GM23338 (cell line): ENCODE results near the gene RSU1. TPM values are rescaled to one million over a fixed set of nuclear protein-coding genes. Genes with fewer than 3 reads are reported as not detected.

Experiments used
- ATAC-seq: fragments of 200-7000 bp; cut with Tn5 transposase; 3 replicates; pipeline ENCODE4 v1.9.1; 2020
- DNase-seq: peaks from one replicate; pipeline ENCODE4 v3.0.0-alpha.2; 2015; ENCODE audit warnings: low spot score
- H2AFZ ChIP-seq: fragments of 200-600 bp; sonication (generic); 2 replicates; pipeline ENCODE4 v1.8.0; 2016; ENCODE audit warnings: antibody characterized with exemption, mild to moderate bottlenecking, moderate library complexity
- H3F3A ChIP-seq: fragments of 200-600 bp; sonication (generic); replicated peaks from 2 replicates; pipeline ENCODE4 v1.8.0; 2017; ENCODE audit warnings: antibody characterized with exemption, mixed run types, low read depth
- H3K27ac ChIP-seq: fragments of 200-600 bp; sonication (generic); 2 replicates; pipeline ENCODE4 v1.6.1; 2016; ENCODE audit warnings: low read depth
- H3K27me3 ChIP-seq: fragments of 200-600 bp; sonication (generic); 2 replicates; pipeline ENCODE4 v1.8.0; 2016; ENCODE audit warnings: mild to moderate bottlenecking, mixed run types, moderate library complexity; ENCODE audit not compliant: insufficient read depth
- H3K36me3 ChIP-seq: fragments of 200-600 bp; sonication (generic); 2 replicates; pipeline ENCODE4 v1.8.0; 2016; ENCODE audit warnings: mild to moderate bottlenecking; ENCODE audit not compliant: insufficient read depth
- H3K4me1 ChIP-seq: fragments of 200-600 bp; sonication (generic); 2 replicates; pipeline ENCODE4 v1.8.0; 2016; ENCODE audit warnings: mild to moderate bottlenecking, moderate library complexity; ENCODE audit not compliant: insufficient read depth
- H3K4me2 ChIP-seq: fragments of 200-600 bp; sonication (generic); 2 replicates; pipeline ENCODE4 v1.7.1; 2017; ENCODE audit warnings: mixed run types
- H3K4me3 ChIP-seq: fragments of 200-600 bp; sonication (generic); 2 replicates; pipeline ENCODE4 v1.6.1; 2016; ENCODE audit warnings: mixed run types
- H3K79me2 ChIP-seq: fragments of 200-600 bp; sonication (generic); replicated peaks from 2 replicates; pipeline ENCODE4 v1.8.0; 2017; ENCODE audit warnings: mild to moderate bottlenecking; ENCODE audit not compliant: insufficient read depth
- H3K9me2 ChIP-seq: fragments of 200-600 bp; sonication (generic); 2 replicates; pipeline ENCODE4 v1.8.0; 2017; ENCODE audit not compliant: insufficient read depth
- H4K20me1 ChIP-seq: fragments of 200-600 bp; sonication (generic); replicated peaks from 2 replicates; pipeline ENCODE4 v1.8.0; 2017; ENCODE audit warnings: mild to moderate bottlenecking; ENCODE audit not compliant: insufficient read depth
- H3K27ac Mint-ChIP-seq: 2 replicates; pipeline ENCODE4 v1.8.0; 2020; ENCODE audit warnings: inconsistent platforms, mild to moderate bottlenecking, moderate library complexity, mixed read lengths
- H3K27me3 Mint-ChIP-seq: 3 replicates; pipeline ENCODE4 v1.8.0; 2022; ENCODE audit warnings: low read depth, mild to moderate bottlenecking, moderate library complexity, mixed read lengths, inconsistent platforms; ENCODE audit not compliant: insufficient read depth, poor library complexity
- H3K36me3 Mint-ChIP-seq: 3 replicates; pipeline ENCODE4 v1.8.0; 2021; ENCODE audit warnings: low read depth, mild to moderate bottlenecking, inconsistent platforms, moderate library complexity, mixed read lengths
- H3K4me1 Mint-ChIP-seq: 3 replicates; pipeline ENCODE4 v1.8.0; 2020; ENCODE audit warnings: mild to moderate bottlenecking, inconsistent platforms, mixed read lengths
- H3K4me3 Mint-ChIP-seq: 3 replicates; pipeline ENCODE4 v1.8.0; 2021; ENCODE audit warnings: moderate library complexity, mild to moderate bottlenecking, inconsistent platforms, mixed read lengths
- H3K9me3 Mint-ChIP-seq: 3 replicates; pipeline ENCODE4 v1.8.0; 2020; ENCODE audit warnings: moderate library complexity, mild to moderate bottlenecking, inconsistent platforms, mixed read lengths
- CREB1 ChIP-seq: fragments of 250-450 bp; sonication (Bioruptor Pico); IDR thresholded peaks from 2 replicates; pipeline ENCODE4 v1.5.0; 2020; ENCODE audit warnings: low read depth, mild to moderate bottlenecking, moderate library complexity
- EZH2 ChIP-seq: fragments of 200-600 bp; sonication (generic); IDR thresholded peaks from one replicate; pipeline ENCODE4 v1.8.0; 2017; ENCODE audit warnings: antibody characterized with exemption, mild to moderate bottlenecking, low read depth; ENCODE audit not compliant: unreplicated experiment
- NANOG ChIP-seq: IDR thresholded peaks from 2 replicates; pipeline ENCODE4 v1.6.1; 2016; ENCODE audit warnings: antibody characterized with exemption, borderline replicate concordance
- REST ChIP-seq: IDR thresholded peaks from one replicate; pipeline ENCODE4 v1.6.1; 2018; ENCODE audit warnings: antibody characterized with exemption; ENCODE audit not compliant: unreplicated experiment
- STAT1 ChIP-seq: IDR thresholded peaks from one replicate; pipeline ENCODE4 v1.6.1; 2016; ENCODE audit warnings: antibody characterized with exemption; ENCODE audit not compliant: unreplicated experiment
- ZNF114 ChIP-seq: fragments of 250-450 bp; sonication (Bioruptor Pico); IDR thresholded peaks from 2 replicates; pipeline ENCODE4 v1.5.0; 2020; ENCODE audit warnings: mild to moderate bottlenecking, moderate library complexity
- ZNF462 ChIP-seq: fragments of 250-450 bp; sonication (Bioruptor Pico); IDR thresholded peaks from 2 replicates; pipeline ENCODE4 v1.5.0; 2020; ENCODE audit warnings: mild to moderate bottlenecking, moderate library complexity
- polyA plus RNA-seq: library from polyadenylated mRNA; unstranded; fragments of >200 nt; fragmentation: Nextera tagmentation; extraction: Ambion mirVana; gene quantifications from 2 replicates; pipeline ENCODE4 v1.2.1, GENCODE V29; 2016
- total RNA-seq: library from RNA; depleted of rRNA; stranded (reverse); fragments of >200 nt; shearing (Covaris generic); gene quantifications from 2 replicates; pipeline ENCODE4 v1.2.3, GENCODE V29; 2014

Gene RSU1
- total and polyA plus RNA-seq, 2 experiments from 2014 or later: 62.7 to 96.2 TPM

- Mint-ChIP-seq H3K36me3 (peaks cover 13% of the 10 kb centered on the region; the same call in 2 of the 3 replicates), H3K27ac (no peak overlapping the region), H3K27me3 (no peaks in the 10 kb centered on the region), H3K4me1 (peaks cover 18% of the 10 kb centered on the region), H3K9me3 (peaks cover 11% of the 10 kb centered on the region), H3K4me3 (no peak overlapping the region)
- Histone ChIP-seq H3K36me3 (no peaks in the 10 kb centered on the region), H4K20me1 (no peaks in the 10 kb centered on the region), H3K79me2 (peaks cover 87% of the 10 kb centered on the region), H3K9me2 (no peaks in the 10 kb centered on the region), H3K4me3 (no peak overlapping the region), H3K27me3 (no peaks in the 10 kb centered on the region), H3K4me2 (no peak overlapping the region), H3F3A (no peaks in the 10 kb centered on the region), H2AFZ (no peak overlapping the region), H3K4me1 (peaks cover 24% of the 10 kb centered on the region), H3K27ac (peak overlapping the region; percentile 75)
- TF ChIP-seq REST (no peak), CREB1 (CRISPR knock-in tag) (no peak), EZH2 (no peak), STAT1 (no peak), ZNF462 (CRISPR knock-in tag) (no peak), NANOG (no peak), ZNF114 (CRISPR knock-in tag) (no peak)
- ATAC-seq (peak; percentile 48), DNase-seq (peak; percentile 41)
Observed at GRCh38 chr10:16799621-16800020, 17.6 kb downstream of the RSU1 start.
